Measurements from ENCODE around the gene MORN1.
"Not testable (repeated sequence)": the region's sequence is repeated elsewhere in the genome, so short reads cannot be mapped to it uniquely, and the experiment has no call there.

MORN1 gene

GRCh38 chr1:2330519-2331199 is 60.7 kb downstream of the MORN1 start:
- Histone ChIP-seq H3K27me3 (ENCODE audit: control insufficient read depth, insufficient read depth, low read length) (no peaks in the 10 kb centered on the region), H3K9me3 (ENCODE audit: control insufficient read depth, insufficient read depth, low read length) (no peaks in the 10 kb centered on the region; the same call in 1 of the 2 replicates), H3K4me1 (ENCODE audit: control insufficient read depth, insufficient read depth, low read length) (no peaks in the 10 kb centered on the region), H3K27ac (ENCODE audit: low read depth, low read length) (no peak overlapping the region), H3K9ac (ENCODE audit: low read depth, low read length) (no peak overlapping the region), H3K36me3 (ENCODE audit: control insufficient read depth, insufficient read depth, low read length) (no peaks in the 10 kb centered on the region), H3K4me3 (ENCODE audit: low read depth, low read length) (no peak overlapping the region)

- H3K9ac ChIP-seq (ENCODE audit: low read depth, low read length), result no peak overlapping the region
- no peak overlapping the region for H3K4me3 ChIP-seq (ENCODE audit: low read depth, low read length)
- no peaks in the 10 kb centered on the region; the same call in 1 of the 2 replicates for H3K9me3 ChIP-seq (ENCODE audit: control insufficient read depth, insufficient read depth, low read length)
- H3K27me3 ChIP-seq (ENCODE audit: control insufficient read depth, insufficient read depth, low read length), result no peaks in the 10 kb centered on the region
- H3K36me3 ChIP-seq (ENCODE audit: control insufficient read depth, insufficient read depth, low read length), result no peaks in the 10 kb centered on the region
- no peaks in the 10 kb centered on the region for H3K4me1 ChIP-seq (ENCODE audit: control insufficient read depth, insufficient read depth, low read length)
- no peak overlapping the region for H3K27ac ChIP-seq (ENCODE audit: low read depth, low read length)
Measured at GRCh38 chr1:2330035-2330434, 61.3 kb downstream of the MORN1 start.

- H3K27ac ChIP-seq (ENCODE audit: low read depth, low read length), result no peak overlapping the region
- H3K36me3 ChIP-seq (ENCODE audit: control insufficient read depth, insufficient read depth, low read length), result no peaks in the 10 kb centered on the region
- no peaks in the 10 kb centered on the region for H3K27me3 ChIP-seq (ENCODE audit: control insufficient read depth, insufficient read depth, low read length)
- no peak overlapping the region for H3K9ac ChIP-seq (ENCODE audit: low read depth, low read length)
- no peaks in the 10 kb centered on the region for H3K4me1 ChIP-seq (ENCODE audit: control insufficient read depth, insufficient read depth, low read length)
- no peaks in the 10 kb centered on the region; the same call in 1 of the 2 replicates for H3K9me3 ChIP-seq (ENCODE audit: control insufficient read depth, insufficient read depth, low read length)
- H3K4me3 ChIP-seq (ENCODE audit: low read depth, low read length), result no peak overlapping the region
Measured at GRCh38 chr1:2328676-2329455, 62.5 kb downstream of the MORN1 start.

- Histone ChIP-seq H3K9ac (ENCODE audit: low read depth, low read length) (no peak overlapping the region), H3K4me1 (ENCODE audit: control insufficient read depth, insufficient read depth, low read length) (no peaks in the 10 kb centered on the region), H3K9me3 (ENCODE audit: control insufficient read depth, insufficient read depth, low read length) (no peaks in the 10 kb centered on the region; the same call in 1 of the 2 replicates), H3K4me3 (ENCODE audit: low read depth, low read length) (no peak overlapping the region), H3K36me3 (ENCODE audit: control insufficient read depth, insufficient read depth, low read length) (no peaks in the 10 kb centered on the region), H3K27ac (ENCODE audit: low read depth, low read length) (no peak overlapping the region), H3K27me3 (ENCODE audit: control insufficient read depth, insufficient read depth, low read length) (no peaks in the 10 kb centered on the region)
Measured at GRCh38 chr1:2327841-2328240, 63.5 kb downstream of the MORN1 start.

GRCh38 chr1:2327162-2327561 is 64.2 kb downstream of the MORN1 start:
- H3K9me3 ChIP-seq (ENCODE audit: control insufficient read depth, insufficient read depth, low read length); H3K4me3 ChIP-seq (ENCODE audit: low read depth, low read length); H3K4me1 ChIP-seq (ENCODE audit: control insufficient read depth, insufficient read depth, low read length); H3K27me3 ChIP-seq (ENCODE audit: control insufficient read depth, insufficient read depth, low read length); H3K27ac ChIP-seq (ENCODE audit: low read depth, low read length); H3K36me3 ChIP-seq (ENCODE audit: control insufficient read depth, insufficient read depth, low read length); H3K9ac ChIP-seq (ENCODE audit: low read depth, low read length): not testable (repeated sequence)

- Histone ChIP-seq H3K9me3 (ENCODE audit: control insufficient read depth, insufficient read depth, low read length) (no peaks in the 10 kb centered on the region; the same call in 1 of the 2 replicates), H3K36me3 (ENCODE audit: control insufficient read depth, insufficient read depth, low read length) (no peaks in the 10 kb centered on the region), H3K27ac (ENCODE audit: low read depth, low read length) (no peak overlapping the region), H3K27me3 (ENCODE audit: control insufficient read depth, insufficient read depth, low read length) (no peaks in the 10 kb centered on the region), H3K4me1 (ENCODE audit: control insufficient read depth, insufficient read depth, low read length) (peaks cover 11% of the 10 kb centered on the region; the same call in 1 of the 2 replicates), H3K9ac (ENCODE audit: low read depth, low read length) (no peak overlapping the region), H3K4me3 (ENCODE audit: low read depth, low read length) (no peak overlapping the region)
Measured at GRCh38 chr1:2326524-2326923, 64.8 kb downstream of the MORN1 start.

GRCh38 chr1:2324553-2325366 is 66.6 kb downstream of the MORN1 start:
- Histone ChIP-seq H3K36me3 (ENCODE audit: control insufficient read depth, insufficient read depth, low read length) (no peaks in the 10 kb centered on the region), H3K27ac (ENCODE audit: low read depth, low read length) (no peak overlapping the region), H3K9me3 (ENCODE audit: control insufficient read depth, insufficient read depth, low read length) (no peaks in the 10 kb centered on the region), H3K9ac (ENCODE audit: low read depth, low read length) (no peak overlapping the region), H3K27me3 (ENCODE audit: control insufficient read depth, insufficient read depth, low read length) (no peaks in the 10 kb centered on the region), H3K4me3 (ENCODE audit: low read depth, low read length) (no peak overlapping the region), H3K4me1 (ENCODE audit: control insufficient read depth, insufficient read depth, low read length) (peaks cover 11% of the 10 kb centered on the region; the same call in 1 of the 2 replicates)

GRCh38 chr1:2323451-2323974 is 67.8 kb downstream of the MORN1 start:
- no peak overlapping the region for H3K27ac ChIP-seq (ENCODE audit: low read depth, low read length)
- H3K9me3 ChIP-seq (ENCODE audit: control insufficient read depth, insufficient read depth, low read length), result no peaks in the 10 kb centered on the region
- H3K4me3 ChIP-seq (ENCODE audit: low read depth, low read length), result no peak overlapping the region
- H3K9ac ChIP-seq (ENCODE audit: low read depth, low read length), result no peak overlapping the region
- no peaks in the 10 kb centered on the region for H3K36me3 ChIP-seq (ENCODE audit: control insufficient read depth, insufficient read depth, low read length)
- H3K4me1 ChIP-seq (ENCODE audit: control insufficient read depth, insufficient read depth, low read length), result peaks cover 11% of the 10 kb centered on the region; the same call in 1 of the 2 replicates
- no peaks in the 10 kb centered on the region for H3K27me3 ChIP-seq (ENCODE audit: control insufficient read depth, insufficient read depth, low read length)

GRCh38 chr1:2322581-2323211 is 68.7 kb downstream of the MORN1 start:
- Histone ChIP-seq H3K27me3 (ENCODE audit: control insufficient read depth, insufficient read depth, low read length) (no peaks in the 10 kb centered on the region), H3K36me3 (ENCODE audit: control insufficient read depth, insufficient read depth, low read length) (no peaks in the 10 kb centered on the region), H3K27ac (ENCODE audit: low read depth, low read length) (peak overlapping the region; percentile 28), H3K4me1 (ENCODE audit: control insufficient read depth, insufficient read depth, low read length) (peaks cover 11% of the 10 kb centered on the region; the same call in 1 of the 2 replicates), H3K9me3 (ENCODE audit: control insufficient read depth, insufficient read depth, low read length) (no peaks in the 10 kb centered on the region), H3K4me3 (ENCODE audit: low read depth, low read length) (no peak overlapping the region), H3K9ac (ENCODE audit: low read depth, low read length) (peak overlapping the region; percentile 12; the same call in 1 of the 2 replicates)

GRCh38 chr1:2322065-2322571 is 69.2 kb downstream of the MORN1 start:
- Histone ChIP-seq H3K9me3 (ENCODE audit: control insufficient read depth, insufficient read depth, low read length) (no peaks in the 10 kb centered on the region), H3K9ac (ENCODE audit: low read depth, low read length) (peak overlapping the region; percentile 12; the same call in 1 of the 2 replicates), H3K4me1 (ENCODE audit: control insufficient read depth, insufficient read depth, low read length) (peaks cover 12% of the 10 kb centered on the region; the same call in 1 of the 2 replicates), H3K36me3 (ENCODE audit: control insufficient read depth, insufficient read depth, low read length) (no peaks in the 10 kb centered on the region), H3K27me3 (ENCODE audit: control insufficient read depth, insufficient read depth, low read length) (no peaks in the 10 kb centered on the region), H3K27ac (ENCODE audit: low read depth, low read length) (peak overlapping the region; percentile 28), H3K4me3 (ENCODE audit: low read depth, low read length) (no peak overlapping the region)

All from HUES48 (cell line).